NB4 (cell line): Measurements from ENCODE around the gene PALD1.

ENCODE experiments used
- CTCF ChIP-seq: IDR thresholded peaks from one replicate; pipeline ENCODE4 v1.5.1; 2012; ENCODE audit warnings: low read depth, low read length
- MAX ChIP-seq: IDR thresholded peaks from 2 replicates; pipeline ENCODE4 v1.6.1; 2011; ENCODE audit warnings: low read depth, low read length
- POLR2A ChIP-seq: IDR thresholded peaks from 2 replicates; pipeline ENCODE4 v1.6.1; 2011; ENCODE audit warnings: mild to moderate bottlenecking; ENCODE audit not compliant: insufficient read length; ENCODE audit errors: extremely low read depth

GRCh38 chr10:70559861-70560260 lies 81.3 kb downstream of the PALD1 start:
- TF ChIP-seq POLR2A (no peak), CTCF (no peak), MAX (no peak)
